Adrenal gland (tissue), 12 donors: ENCODE results near the gene SRGAP1. TPM values are rescaled to one million over a fixed set of nuclear protein-coding genes. Genes with fewer than 3 reads are reported as not detected.
A peak's percentile ranks its signal among the peaks of the same experiment; 100 is the strongest.

Experiments used
- DNase-seq, 7 donors: peaks; one replicate each; pipeline ENCODE4 v3.0.0-alpha.2; 2019 to 2020
- H3K27ac ChIP-seq, 5 donors: fragments of 200-600 bp; sonication (generic) in 4 of 5; 1 replicate in 3 of 5; 2 replicates in 2 of 5; pipeline versions ENCODE4 v1.5.1 to v1.8.0; 2016 to 2020; ENCODE audit warnings: mild to moderate bottlenecking in 1 of 5
- H3K27me3 ChIP-seq: fragments of 200-600 bp; 2 replicates; pipeline ENCODE4 v1.8.0; 2021
- H3K36me3 ChIP-seq, 2 donors: fragments of 200-600 bp; replicated peaks in 1 of 2; 1 replicate in 1 of 2; 2 replicates in 1 of 2; pipeline versions ENCODE4 v1.5.1 to v1.8.0; 2018 to 2022
- H3K4me1 ChIP-seq, 2 donors: fragments of 200-600 bp; replicated peaks in 1 of 2; 1 replicate in 1 of 2; 2 replicates in 1 of 2; pipeline versions ENCODE4 v1.5.1 to v1.8.0; 2018 to 2021
- H3K4me3 ChIP-seq, 4 donors: fragments of 200-600 bp; sonication (generic) in 3 of 4; one replicate each; pipeline ENCODE4 v1.5.1; 2016 to 2018
- H3K9me3 ChIP-seq, 3 donors: fragments of 200-600 bp; sonication (generic) in 1 of 3; replicated peaks in 1 of 3; 1 replicate in 2 of 3; 2 replicates in 1 of 3; pipeline versions ENCODE4 v1.5.1 to v1.8.0; 2016 to 2021
- POLR2A ChIP-seq, 2 donors: fragments of 450-650 bp; IDR thresholded peaks; one replicate each; pipeline ENCODE4 v1.6.1; 2017; ENCODE audit warnings: antibody characterized with exemption in 2 of 2, mild to moderate bottlenecking in 2 of 2, moderate library complexity in 1 of 2
- WGBS, 4 donors: extraction: QIAGEN DNeasy Blood & Tissue Kit in 2 of 4; methylation state at CpG; one replicate each; pipeline versions ENCODE4 v1.1.5 to v1.1.7; 2013 to 2017; 5-methylcytosine and 5-hydroxymethylcytosine counted together
- intact Hi-C, 2 donors: fragments of 100-400 bp; cut with DNase I; formaldehyde crosslinking; loops; one replicate each; pipeline versions ENCODE4 v1.14.1 to v1.15.0; 2022 to 2023
- polyA plus RNA-seq, 3 donors: library from polyadenylated mRNA; stranded (reverse); fragments of 200-250 nt in 2 of 3; fragments of 350-450 nt in 1 of 3; fragmentation: Illumina TruSeq in 1 of 3; extraction: RNeasy Lipid Tissue Mini Kit (QIAGEN cat#74804) in 1 of 3; gene quantifications; one replicate each; pipeline ENCODE4 v1.2.3, GENCODE V29; 2013 to 2014
- total RNA-seq, 9 donors: library from RNA; depleted of rRNA in 4 of 9; stranded (reverse); fragments of >200 nt in 4 of 9; fragments of 120-200 nt in 1 of 9; fragmentation: NEBNext Ultra II Directional in 1 of 9; extraction: Animal tissue kit (Norgen Biotek cat#: 25700) in 1 of 9; gene quantifications; one replicate each; pipeline versions ENCODE4 v1.1.0 to v1.2.4, GENCODE V29; 2013 to 2023
- TF ChIP-seq, protein P1 (sequence below), 6 experiments: fragments of 450-650 bp in 4 of 6; fragments of 200-600 bp in 2 of 6; sonication (generic) in 1 of 6; IDR thresholded peaks; 1 replicate in 5 of 6; 2 replicates in 1 of 6; pipeline versions ENCODE4 v1.5.1 to v1.8.0; 2016 to 2021; ENCODE audit warnings: antibody characterized with exemption in 6 of 6, mild to moderate bottlenecking in 2 of 6, moderate library complexity in 1 of 6
- donor health status: healthy with polysubstance abuse.
- donor health status: Bipolar disorder and iron deficiency.
- donor health status: DM: yes; HTN: yes; CAD: no.
- donor health status: DM: no; HTN: no; CAD: no.
- donor health status: DM: no; HTN: no; CAD: no.
- donor health status: DM: yes; HTN: yes; CAD: no.

Gene SRGAP1
- total and polyA plus RNA-seq, 12 donors: 2.4 to 35.6 (median 9.8) TPM

DNA sequence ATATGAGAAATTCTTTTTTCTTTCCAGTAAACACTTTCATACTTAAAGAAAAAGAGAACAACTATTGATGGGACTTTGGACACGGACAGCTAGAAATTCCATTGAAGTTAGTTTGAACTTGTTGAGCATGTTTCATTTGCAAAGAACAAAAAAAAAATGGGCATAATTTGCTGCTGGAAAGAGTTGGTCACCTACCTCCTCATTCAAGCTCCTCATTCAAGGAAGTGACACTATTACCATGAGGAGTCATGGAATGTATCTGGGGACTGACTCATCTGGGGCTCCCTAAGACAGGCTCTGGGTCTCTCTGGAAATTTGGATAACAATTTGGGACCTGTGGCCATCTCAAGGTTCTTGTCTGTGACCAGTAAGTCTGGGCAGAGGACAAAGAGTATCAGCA, 327.2 kb downstream of the SRGAP1 start:
- DNase-seq: peak in 3 of 7 donors; percentile 11 to 32 (median 32)
- Histone ChIP-seq H3K27me3 (no peaks in the 10 kb centered on the region), H3K27ac (no peak overlapping the region), H3K4me1 (peaks cover 0 to 5% of the 10 kb centered on the region in 2 donors), H3K36me3 (no peaks in the 10 kb centered on the region), H3K4me3 (no peak overlapping the region), H3K9me3 (no peaks in the 10 kb centered on the region)
- intact Hi-C loops: no loop called here
- WGBS, 4 donors: 81 to 91% (median 84%) methylated on average over 1 of the region's 1 CpG
- TF ChIP-seq, protein P1, sequence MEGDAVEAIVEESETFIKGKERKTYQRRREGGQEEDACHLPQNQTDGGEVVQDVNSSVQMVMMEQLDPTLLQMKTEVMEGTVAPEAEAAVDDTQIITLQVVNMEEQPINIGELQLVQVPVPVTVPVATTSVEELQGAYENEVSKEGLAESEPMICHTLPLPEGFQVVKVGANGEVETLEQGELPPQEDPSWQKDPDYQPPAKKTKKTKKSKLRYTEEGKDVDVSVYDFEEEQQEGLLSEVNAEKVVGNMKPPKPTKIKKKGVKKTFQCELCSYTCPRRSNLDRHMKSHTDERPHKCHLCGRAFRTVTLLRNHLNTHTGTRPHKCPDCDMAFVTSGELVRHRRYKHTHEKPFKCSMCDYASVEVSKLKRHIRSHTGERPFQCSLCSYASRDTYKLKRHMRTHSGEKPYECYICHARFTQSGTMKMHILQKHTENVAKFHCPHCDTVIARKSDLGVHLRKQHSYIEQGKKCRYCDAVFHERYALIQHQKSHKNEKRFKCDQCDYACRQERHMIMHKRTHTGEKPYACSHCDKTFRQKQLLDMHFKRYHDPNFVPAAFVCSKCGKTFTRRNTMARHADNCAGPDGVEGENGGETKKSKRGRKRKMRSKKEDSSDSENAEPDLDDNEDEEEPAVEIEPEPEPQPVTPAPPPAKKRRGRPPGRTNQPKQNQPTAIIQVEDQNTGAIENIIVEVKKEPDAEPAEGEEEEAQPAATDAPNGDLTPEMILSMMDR (IDR thresholded peaks at IDR 0.05): no peak
- no peak for TF ChIP-seq POLR2A (IDR thresholded peaks at IDR 0.05)

DNA sequence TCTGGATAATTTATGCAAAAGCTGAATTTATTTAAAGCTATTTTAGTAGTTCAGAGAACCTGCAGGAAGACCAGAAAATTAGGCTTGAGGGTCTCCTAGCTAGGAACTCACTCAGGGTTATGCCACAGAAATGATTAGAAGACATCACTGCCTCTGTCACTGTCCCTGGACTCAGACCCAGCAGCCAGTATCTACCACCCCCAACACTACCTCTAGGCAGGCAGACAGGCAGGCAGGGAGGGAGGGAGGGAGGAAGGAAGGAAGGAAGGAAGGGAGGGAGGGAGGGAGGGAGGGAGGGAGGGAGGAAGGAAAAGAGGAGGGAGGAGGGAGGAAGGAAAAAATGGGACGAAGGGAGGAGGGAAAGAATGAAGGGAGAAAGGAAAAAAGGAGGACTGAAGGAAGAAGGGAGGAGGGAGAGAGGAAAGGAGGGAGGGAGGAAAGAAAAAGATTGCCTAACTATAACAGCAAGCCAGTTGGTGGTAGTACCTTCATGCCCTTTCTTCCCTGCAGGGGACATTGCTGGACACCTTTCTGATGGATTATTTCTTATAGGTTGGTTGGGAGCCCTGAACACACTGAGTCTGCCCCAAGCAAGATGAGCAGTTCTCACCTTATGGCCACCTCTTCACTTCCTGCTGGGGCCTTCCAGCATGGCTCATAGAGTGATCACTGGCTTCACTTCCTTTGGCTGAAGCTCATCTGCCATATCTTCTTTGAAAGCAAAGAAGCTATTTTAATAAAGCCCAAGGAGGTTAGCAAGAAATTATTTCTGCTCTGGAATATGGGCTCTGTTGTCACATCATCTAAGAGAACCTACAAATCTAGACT, 327.9 kb downstream of the SRGAP1 start:
- no peak for TF ChIP-seq POLR2A (IDR thresholded peaks at IDR 0.05)
- TF ChIP-seq, protein P1 (IDR thresholded peaks at IDR 0.05): no peak
- H3K36me3 ChIP-seq: no peaks in the 10 kb centered on the region
- WGBS, 4 donors: 29 to 75% (median 45%) methylated on average over 1 of the region's 1 CpG
- H3K27me3 ChIP-seq: no peaks in the 10 kb centered on the region
- no peak overlapping the region for H3K27ac ChIP-seq
- H3K4me1 ChIP-seq: peaks cover 0 to 5% of the 10 kb centered on the region in 2 donors
- intact Hi-C loops: no loop called here
- H3K4me3 ChIP-seq: no peak overlapping the region
- DNase-seq: no peak
- H3K9me3 ChIP-seq: no peaks in the 10 kb centered on the region

DNA sequence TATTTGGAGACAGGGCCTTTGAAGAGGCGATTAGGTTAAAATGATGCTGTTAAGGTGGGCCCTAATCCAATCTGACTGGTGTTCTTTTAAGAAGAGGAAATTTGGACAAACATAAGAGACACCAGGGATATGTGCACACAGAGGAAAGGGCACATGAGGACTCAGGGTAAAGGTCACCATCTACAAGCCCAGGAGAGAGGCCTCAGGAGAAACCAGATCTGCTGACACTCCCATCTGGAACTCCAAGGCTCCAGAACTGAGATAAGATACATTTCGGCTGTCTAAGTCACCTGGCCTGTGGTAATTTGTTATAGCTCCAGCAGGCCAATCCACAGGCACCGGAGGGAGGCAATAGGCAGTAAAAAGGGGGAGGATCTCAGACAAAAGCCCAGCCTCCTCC, 329.0 kb downstream of the SRGAP1 start:
- peaks cover 0 to 11% of the 10 kb centered on the region in 2 donors for H3K4me1 ChIP-seq
- H3K36me3 ChIP-seq: no peaks in the 10 kb centered on the region
- 75 to 83% (median 81%) methylated on average over 3 of the region's 3 CpGs for WGBS, 4 donors
- intact Hi-C loops: no loop called here
- no peak for DNase-seq
- no peak overlapping the region for H3K4me3 ChIP-seq
- H3K27ac ChIP-seq: no peak overlapping the region
- H3K27me3 ChIP-seq: no peaks in the 10 kb centered on the region
- no peaks in the 10 kb centered on the region for H3K9me3 ChIP-seq
- no peak for TF ChIP-seq POLR2A (IDR thresholded peaks at IDR 0.05)
- TF ChIP-seq, protein P1 (IDR thresholded peaks at IDR 0.05): no peak

DNA sequence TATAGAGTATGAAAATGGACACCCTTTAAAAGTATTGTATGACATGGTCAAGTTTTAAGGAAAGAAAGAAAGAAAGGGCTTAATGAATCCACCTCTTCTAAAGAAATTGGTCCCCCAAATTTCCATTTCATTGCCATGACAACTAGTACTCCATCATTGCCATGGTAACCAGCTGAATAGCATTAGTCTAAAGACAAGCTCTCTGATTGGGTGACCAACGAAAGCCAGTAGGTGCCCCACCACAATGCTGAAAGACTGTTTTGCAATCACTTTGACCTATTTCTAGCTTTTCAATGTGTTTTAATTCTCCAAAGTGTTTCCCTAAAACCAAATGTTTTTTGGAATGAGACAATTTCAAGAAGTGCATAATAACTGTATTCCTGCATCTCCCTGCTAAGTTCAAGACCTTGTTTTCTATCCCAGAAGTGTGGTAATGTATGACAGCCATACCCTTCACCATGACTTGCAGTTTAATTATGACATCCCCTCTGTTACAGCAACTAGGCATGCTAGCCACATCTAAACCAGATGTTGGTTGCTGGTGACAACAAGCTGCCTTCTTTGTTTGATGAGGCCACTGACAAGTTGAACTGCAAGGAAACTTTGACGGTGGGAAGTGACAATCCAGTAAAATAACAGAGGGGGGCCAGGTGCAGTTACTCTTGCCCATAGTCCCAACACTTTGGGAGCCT, 330.9 kb downstream of the SRGAP1 start:
- Histone ChIP-seq H3K4me1 (peaks cover 0 to 12% of the 10 kb centered on the region in 2 donors), H3K27me3 (no peaks in the 10 kb centered on the region), H3K36me3 (no peaks in the 10 kb centered on the region), H3K4me3 (no peak overlapping the region), H3K9me3 (no peaks in the 10 kb centered on the region), H3K27ac (no peak overlapping the region)
- no peak for DNase-seq
- 61 to 76% (median 69%) methylated on average over 2 of the region's 2 CpGs for WGBS, 4 donors
- intact Hi-C loops: no loop called here
- TF ChIP-seq POLR2A (IDR thresholded peaks at IDR 0.05): no peak
- TF ChIP-seq, protein P1 (IDR thresholded peaks at IDR 0.05): no peak
